Dendritic cell treated with granulocyte-macrophage colony-stimulating factor and Interleukin-4, amounts not matched to agents 40 ng/mL and 50 ng/mL, for 4 days (primary cell): ENCODE results near the gene ARHGEF12.

ENCODE experiments used
- H3K27ac Mint-ChIP-seq: one replicate; pipeline ENCODE4 v1.8.0; 2022; ENCODE audit warnings: mild to moderate bottlenecking, mixed read lengths
- H3K27me3 Mint-ChIP-seq: one replicate; pipeline ENCODE4 v1.8.0; 2022; ENCODE audit warnings: mild to moderate bottlenecking, mixed read lengths
- H3K36me3 Mint-ChIP-seq: one replicate; pipeline ENCODE4 v1.8.0; 2022; ENCODE audit warnings: low read depth, mixed read lengths
- H3K4me1 Mint-ChIP-seq: one replicate; pipeline ENCODE4 v1.8.0; 2022; ENCODE audit warnings: low read depth, mixed read lengths
- H3K4me3 Mint-ChIP-seq: one replicate; pipeline ENCODE4 v1.8.0; 2022; ENCODE audit warnings: mild to moderate bottlenecking, moderate library complexity, mixed read lengths
- H3K9me3 Mint-ChIP-seq: one replicate; pipeline ENCODE4 v1.8.0; 2022; ENCODE audit warnings: mixed read lengths
- intact Hi-C: fragments of 100-400 bp; cut with micrococcal nuclease; formaldehyde crosslinking; loops from one replicate; pipeline ENCODE4 v1.15.0; 2022

Gene ARHGEF12, protein sequence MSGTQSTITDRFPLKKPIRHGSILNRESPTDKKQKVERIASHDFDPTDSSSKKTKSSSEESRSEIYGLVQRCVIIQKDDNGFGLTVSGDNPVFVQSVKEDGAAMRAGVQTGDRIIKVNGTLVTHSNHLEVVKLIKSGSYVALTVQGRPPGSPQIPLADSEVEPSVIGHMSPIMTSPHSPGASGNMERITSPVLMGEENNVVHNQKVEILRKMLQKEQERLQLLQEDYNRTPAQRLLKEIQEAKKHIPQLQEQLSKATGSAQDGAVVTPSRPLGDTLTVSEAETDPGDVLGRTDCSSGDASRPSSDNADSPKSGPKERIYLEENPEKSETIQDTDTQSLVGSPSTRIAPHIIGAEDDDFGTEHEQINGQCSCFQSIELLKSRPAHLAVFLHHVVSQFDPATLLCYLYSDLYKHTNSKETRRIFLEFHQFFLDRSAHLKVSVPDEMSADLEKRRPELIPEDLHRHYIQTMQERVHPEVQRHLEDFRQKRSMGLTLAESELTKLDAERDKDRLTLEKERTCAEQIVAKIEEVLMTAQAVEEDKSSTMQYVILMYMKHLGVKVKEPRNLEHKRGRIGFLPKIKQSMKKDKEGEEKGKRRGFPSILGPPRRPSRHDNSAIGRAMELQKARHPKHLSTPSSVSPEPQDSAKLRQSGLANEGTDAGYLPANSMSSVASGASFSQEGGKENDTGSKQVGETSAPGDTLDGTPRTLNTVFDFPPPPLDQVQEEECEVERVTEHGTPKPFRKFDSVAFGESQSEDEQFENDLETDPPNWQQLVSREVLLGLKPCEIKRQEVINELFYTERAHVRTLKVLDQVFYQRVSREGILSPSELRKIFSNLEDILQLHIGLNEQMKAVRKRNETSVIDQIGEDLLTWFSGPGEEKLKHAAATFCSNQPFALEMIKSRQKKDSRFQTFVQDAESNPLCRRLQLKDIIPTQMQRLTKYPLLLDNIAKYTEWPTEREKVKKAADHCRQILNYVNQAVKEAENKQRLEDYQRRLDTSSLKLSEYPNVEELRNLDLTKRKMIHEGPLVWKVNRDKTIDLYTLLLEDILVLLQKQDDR (N-terminal part only)

DNA sequence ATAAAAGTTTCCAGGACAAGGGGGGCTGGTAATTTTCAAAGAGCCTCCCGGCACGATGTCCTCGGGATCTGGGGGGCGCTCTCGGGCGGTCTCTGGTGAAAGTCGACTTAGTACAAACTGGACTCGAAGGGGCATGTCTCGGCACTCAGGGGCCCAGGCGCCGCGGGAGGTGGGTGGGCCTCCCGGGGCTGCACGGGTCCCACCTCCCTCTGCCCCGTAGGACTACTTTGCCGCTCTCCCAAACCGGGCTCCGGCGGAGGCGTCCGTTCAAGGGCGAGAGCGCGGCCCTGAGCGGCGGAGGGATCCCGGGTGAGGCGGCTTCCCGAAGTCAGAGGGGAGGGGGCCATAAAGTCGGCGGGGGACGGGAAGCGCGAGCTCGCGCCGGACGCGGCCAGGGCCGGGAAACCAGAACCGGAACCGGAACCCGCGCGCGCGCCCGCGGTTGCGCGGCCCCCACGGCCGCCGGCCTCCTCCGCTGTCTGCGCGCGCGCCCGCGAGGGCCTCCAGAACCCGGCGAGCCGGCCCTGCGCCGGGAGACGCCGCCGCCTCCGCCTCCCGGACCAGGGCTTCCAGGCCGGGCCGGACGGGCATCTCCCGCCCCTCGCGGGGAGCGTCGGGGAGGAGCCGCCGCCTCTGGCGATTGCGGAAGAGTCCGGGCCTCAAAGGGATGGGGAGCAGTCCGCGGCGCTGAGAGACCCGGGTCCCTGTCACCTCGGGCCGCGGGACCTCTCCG is at the start of gene ARHGEF12:
ARHGEF12 (plus strand) TSS at position 506 of the 733 bp plus-strand sequence. CDS start 831 bp downstream, outside the sequence.
- Mint-ChIP-seq H3K4me1 (peaks cover 21% of the 10 kb centered on the region), H3K9me3 (no peaks in the 10 kb centered on the region), H3K27me3 (peaks cover 75% of the 10 kb centered on the region), H3K27ac (peak within 1 kb of the TSS; percentile 67), H3K4me3 (peak within 1 kb of the TSS; percentile 86), H3K36me3 (no peaks in the 10 kb centered on the region)
- intact Hi-C loops, result loop anchor here (2.0 kb wide), 1 partner anchor 349 kb away; no protein-coding TSS in a partner anchor

DNA sequence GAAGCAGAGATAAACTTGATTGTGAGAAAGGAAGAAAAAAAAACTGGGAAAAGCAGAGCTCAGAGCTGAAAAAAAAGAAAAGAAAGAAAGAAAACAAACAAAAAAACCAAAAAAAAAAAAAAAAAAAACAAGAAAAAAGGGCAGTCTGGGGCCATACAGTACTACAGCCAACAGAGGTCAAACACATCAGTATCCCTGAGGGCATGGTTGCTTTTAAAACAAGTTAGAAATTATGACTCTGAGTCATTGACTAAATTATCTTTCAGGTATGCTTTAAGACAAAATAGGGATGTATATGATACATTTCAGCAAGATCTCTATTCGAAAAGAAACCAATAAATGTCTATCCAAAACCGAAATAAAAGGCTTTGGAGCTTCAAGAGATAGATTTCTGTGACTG is 48.2 kb upstream of the ARHGEF12 start:
- H3K27ac Mint-ChIP-seq, result no peak overlapping the region
- intact Hi-C loops, result no loop called here
- no peaks in the 10 kb centered on the region for H3K9me3 Mint-ChIP-seq
- H3K36me3 Mint-ChIP-seq, result no peaks in the 10 kb centered on the region
- no peak overlapping the region for H3K4me3 Mint-ChIP-seq
- H3K27me3 Mint-ChIP-seq, result peaks cover 33% of the 10 kb centered on the region
- H3K4me1 Mint-ChIP-seq, result peaks cover 13% of the 10 kb centered on the region

DNA sequence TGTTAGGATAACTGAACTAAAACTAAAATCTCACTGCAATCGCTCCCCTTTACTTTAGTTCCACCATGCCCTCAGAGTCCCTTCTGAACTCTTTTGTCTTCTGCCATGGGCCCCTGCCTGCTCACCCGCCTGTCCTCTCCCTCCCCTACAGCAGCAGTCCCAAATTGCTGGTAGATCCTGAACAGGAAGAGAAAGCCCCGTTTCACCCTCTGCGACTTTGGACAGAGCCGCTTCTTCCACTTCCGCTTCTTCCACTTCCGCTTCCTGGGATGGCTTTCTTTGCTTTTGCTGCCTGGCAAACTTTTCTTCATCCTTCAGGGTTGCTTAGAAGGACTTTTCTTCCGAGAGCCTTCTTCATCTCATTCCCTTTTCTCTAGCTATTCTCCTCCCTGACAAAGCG is 46.8 kb upstream of the ARHGEF12 start:
- Mint-ChIP-seq H3K27ac (no peak overlapping the region), H3K4me1 (peaks cover 20% of the 10 kb centered on the region), H3K27me3 (peaks cover 40% of the 10 kb centered on the region), H3K4me3 (no peak overlapping the region), H3K9me3 (no peaks in the 10 kb centered on the region), H3K36me3 (no peaks in the 10 kb centered on the region)
- intact Hi-C loops, result no loop called here

DNA sequence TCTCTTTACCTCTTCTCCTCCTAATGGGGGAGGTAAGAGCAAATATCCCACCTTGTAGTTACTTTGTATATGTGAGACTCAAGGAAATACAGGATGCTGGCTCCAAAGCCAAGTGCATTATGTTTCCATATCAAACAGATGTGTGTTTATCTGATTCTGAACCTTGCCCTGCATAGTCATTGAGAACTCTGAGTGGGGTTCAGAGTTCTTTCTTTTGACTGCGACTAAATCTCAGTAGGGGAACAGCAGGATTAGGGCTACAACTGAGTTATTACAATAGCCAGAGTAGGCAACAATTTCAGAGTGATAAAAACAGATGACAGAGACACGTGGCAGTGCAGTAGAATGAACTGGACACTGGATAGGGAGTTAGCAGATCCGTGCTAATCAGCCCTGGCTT is 45.3 kb upstream of the ARHGEF12 start:
- Mint-ChIP-seq H3K27ac (no peak overlapping the region), H3K4me1 (peaks cover 20% of the 10 kb centered on the region), H3K4me3 (no peak overlapping the region), H3K27me3 (peaks cover 43% of the 10 kb centered on the region), H3K36me3 (no peaks in the 10 kb centered on the region), H3K9me3 (no peaks in the 10 kb centered on the region)
- intact Hi-C loops, result no loop called here

DNA sequence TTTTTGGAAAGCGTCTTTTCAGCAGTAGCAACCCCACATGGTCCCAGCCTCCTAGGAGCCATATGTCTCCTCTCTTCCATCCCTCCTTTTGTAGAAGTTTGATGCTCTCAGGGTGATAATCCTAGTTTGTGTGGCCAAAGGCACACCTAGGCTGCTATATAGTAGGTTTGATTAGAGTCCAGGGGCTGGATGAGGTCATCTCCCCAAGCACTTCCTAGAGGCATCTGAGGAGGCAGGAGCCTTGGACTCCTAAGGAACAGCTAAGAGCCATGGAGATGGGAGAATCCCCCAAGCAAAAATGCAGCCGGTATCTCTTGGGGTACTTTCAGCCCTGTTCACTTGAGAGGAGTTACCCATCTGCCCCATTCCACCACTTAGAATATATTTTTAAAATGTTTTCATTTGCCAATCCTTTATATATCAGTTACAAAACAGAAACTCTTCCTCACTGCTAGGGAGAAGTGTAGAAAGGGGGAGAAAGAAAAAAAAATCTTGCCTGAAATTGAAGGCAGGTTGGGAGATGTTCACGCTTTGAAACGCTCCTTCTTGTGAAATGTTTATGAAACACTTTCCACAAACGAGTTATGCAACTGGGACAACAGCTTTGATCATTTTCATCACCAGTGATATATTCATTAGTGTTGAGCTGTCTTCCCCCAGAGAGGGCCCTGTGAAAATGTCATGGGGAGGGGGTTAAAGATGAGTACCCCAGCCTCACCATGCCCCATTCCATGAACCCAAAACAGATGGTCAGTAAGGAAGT is 43.0 kb upstream of the ARHGEF12 start:
- H3K27ac Mint-ChIP-seq, result no peak overlapping the region
- peaks cover 54% of the 10 kb centered on the region for H3K27me3 Mint-ChIP-seq
- intact Hi-C loops, result no loop called here
- peaks cover 20% of the 10 kb centered on the region for H3K4me1 Mint-ChIP-seq
- no peak overlapping the region for H3K4me3 Mint-ChIP-seq
- no peaks in the 10 kb centered on the region for H3K36me3 Mint-ChIP-seq
- no peaks in the 10 kb centered on the region for H3K9me3 Mint-ChIP-seq

DNA sequence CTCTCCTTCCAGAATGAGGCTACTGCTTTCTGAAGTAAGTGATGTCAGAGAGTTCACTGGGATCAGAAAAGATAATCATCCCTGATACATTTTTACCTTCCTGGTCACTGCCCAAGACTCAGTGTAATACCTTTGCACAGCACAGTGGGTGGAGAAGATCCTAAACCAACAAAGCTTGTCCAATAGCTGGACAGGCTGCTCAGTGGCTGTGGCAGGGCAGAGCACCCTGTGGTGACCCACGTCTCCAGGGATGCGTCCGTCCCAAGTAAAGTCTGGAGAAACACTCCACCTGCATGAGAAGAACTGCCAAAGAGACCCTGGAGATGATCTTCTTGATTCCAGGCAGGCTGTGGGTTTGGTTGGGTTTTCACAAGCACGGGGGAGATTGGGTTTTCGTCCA is 42.1 kb upstream of the ARHGEF12 start:
- intact Hi-C loops, result no loop called here
- Mint-ChIP-seq H3K36me3 (no peaks in the 10 kb centered on the region), H3K27ac (no peak overlapping the region), H3K4me3 (no peak overlapping the region), H3K27me3 (peaks cover 57% of the 10 kb centered on the region), H3K4me1 (peaks cover 20% of the 10 kb centered on the region), H3K9me3 (no peaks in the 10 kb centered on the region)

DNA sequence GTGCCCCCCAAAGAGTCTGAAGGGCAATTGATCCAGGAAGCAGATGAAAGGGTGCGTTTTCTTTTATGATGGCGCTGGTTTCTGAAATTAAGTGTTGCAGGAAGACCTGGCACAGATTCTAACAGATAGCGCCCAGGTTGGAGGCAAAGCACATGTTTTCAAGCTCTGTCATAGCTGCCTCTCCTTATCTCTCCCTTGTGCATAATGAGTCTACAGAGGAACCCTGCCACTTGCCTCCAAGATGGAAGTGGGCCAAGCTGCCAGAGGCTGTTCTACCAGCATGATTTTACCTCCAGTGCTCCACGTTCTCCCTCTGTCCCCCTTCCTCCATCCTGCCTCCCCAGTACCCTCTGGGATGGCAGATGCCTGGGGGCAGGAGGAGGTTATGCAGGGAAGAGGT is 41.1 kb upstream of the ARHGEF12 start:
- intact Hi-C loops, result no loop called here
- Mint-ChIP-seq H3K4me1 (peaks cover 13% of the 10 kb centered on the region), H3K4me3 (no peak overlapping the region), H3K9me3 (no peaks in the 10 kb centered on the region), H3K27me3 (peaks cover 52% of the 10 kb centered on the region), H3K36me3 (no peaks in the 10 kb centered on the region), H3K27ac (no peak overlapping the region)

DNA sequence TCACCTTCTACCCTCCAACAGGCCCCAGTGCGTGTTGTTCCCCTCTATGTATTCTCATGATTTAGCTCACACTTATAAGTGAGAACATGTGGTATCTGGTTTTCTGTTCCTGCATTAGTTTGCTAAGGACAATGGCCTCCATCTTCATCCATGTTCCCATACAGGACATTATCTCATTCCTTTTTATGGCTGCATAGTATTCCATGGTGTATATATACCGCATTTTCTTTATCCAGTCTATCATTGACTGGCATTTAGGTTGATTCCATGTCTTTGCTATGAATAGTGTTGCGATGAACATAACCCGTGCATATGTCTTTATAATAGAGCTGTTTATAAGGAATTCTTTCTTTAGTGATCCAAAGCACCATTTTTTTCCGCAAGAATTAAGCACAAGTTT is 39.7 kb upstream of the ARHGEF12 start:
- H3K27ac Mint-ChIP-seq, result no peak overlapping the region
- H3K9me3 Mint-ChIP-seq, result no peaks in the 10 kb centered on the region
- no peaks in the 10 kb centered on the region for H3K36me3 Mint-ChIP-seq
- peaks cover 54% of the 10 kb centered on the region for H3K27me3 Mint-ChIP-seq
- H3K4me3 Mint-ChIP-seq, result no peak overlapping the region
- peaks cover 13% of the 10 kb centered on the region for H3K4me1 Mint-ChIP-seq
- intact Hi-C loops, result no loop called here

DNA sequence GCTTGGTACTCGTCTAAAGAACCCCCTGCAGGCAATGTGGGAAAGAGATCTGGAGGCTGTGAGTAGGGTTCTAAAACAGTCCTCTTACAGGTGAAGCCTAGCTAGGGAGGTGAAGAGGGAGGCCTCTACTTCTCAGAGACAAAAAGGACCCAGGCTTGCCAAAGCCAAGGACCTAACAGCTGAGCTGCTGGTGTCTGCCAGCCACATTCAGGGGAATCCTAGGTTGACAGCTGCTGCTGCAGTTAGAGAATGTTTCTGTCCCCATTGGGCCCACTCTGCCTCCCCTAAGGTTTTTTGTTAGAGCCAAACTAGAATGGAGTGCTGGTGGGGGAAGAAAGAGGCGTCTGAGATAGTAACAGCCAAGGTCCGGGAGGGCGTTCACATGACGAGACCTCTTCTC is 37.8 kb upstream of the ARHGEF12 start:
- peaks cover 54% of the 10 kb centered on the region for H3K27me3 Mint-ChIP-seq
- H3K36me3 Mint-ChIP-seq, result no peaks in the 10 kb centered on the region
- no peak overlapping the region for H3K27ac Mint-ChIP-seq
- H3K4me1 Mint-ChIP-seq, result peaks cover 3% of the 10 kb centered on the region
- H3K4me3 Mint-ChIP-seq, result no peak overlapping the region
- intact Hi-C loops, result no loop called here
- H3K9me3 Mint-ChIP-seq, result no peaks in the 10 kb centered on the region

DNA sequence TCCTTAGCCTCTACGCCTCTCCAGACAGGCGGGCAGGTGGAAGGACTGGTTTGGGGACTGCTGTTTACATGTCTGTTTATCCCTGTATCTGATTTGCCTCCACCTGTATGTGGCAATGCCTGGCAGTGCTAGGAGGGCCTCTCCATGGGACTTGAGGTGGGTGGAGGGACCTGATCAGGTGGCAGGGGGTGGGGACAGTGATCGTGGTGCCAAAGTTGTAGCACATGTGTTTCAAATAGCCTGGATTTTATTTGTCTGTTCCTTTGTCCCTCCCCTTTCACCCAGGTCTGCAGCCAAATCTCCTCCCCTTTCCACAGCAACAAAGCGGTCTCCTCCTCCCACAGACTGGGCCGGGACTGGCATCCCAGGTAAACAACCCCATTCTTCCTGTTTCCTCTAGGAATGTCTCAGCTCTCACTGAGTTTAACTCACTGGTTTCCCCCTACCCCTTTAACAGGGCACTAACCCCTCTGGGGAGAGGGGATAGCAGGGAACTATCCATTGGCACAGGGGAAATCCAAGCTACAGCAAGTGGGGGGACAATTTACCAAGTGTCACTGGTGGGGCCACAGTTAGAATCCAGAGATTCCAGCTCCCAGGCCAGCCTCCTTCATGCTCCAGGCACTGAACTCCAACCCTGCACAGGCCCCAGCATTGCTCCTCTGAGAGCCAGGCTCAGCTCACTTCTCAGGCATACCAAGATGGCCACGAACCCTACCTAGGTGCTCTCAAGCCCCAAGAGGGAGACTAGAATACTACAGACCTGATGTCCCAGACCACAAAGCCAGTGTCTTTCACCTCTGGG is 34.0 kb upstream of the ARHGEF12 start:
- peaks cover 10% of the 10 kb centered on the region for H3K4me1 Mint-ChIP-seq
- peaks cover 65% of the 10 kb centered on the region for H3K27me3 Mint-ChIP-seq
- H3K36me3 Mint-ChIP-seq, result no peaks in the 10 kb centered on the region
- no peak overlapping the region for H3K27ac Mint-ChIP-seq
- no peak overlapping the region for H3K4me3 Mint-ChIP-seq
- no peaks in the 10 kb centered on the region for H3K9me3 Mint-ChIP-seq
- intact Hi-C loops, result no loop called here

DNA sequence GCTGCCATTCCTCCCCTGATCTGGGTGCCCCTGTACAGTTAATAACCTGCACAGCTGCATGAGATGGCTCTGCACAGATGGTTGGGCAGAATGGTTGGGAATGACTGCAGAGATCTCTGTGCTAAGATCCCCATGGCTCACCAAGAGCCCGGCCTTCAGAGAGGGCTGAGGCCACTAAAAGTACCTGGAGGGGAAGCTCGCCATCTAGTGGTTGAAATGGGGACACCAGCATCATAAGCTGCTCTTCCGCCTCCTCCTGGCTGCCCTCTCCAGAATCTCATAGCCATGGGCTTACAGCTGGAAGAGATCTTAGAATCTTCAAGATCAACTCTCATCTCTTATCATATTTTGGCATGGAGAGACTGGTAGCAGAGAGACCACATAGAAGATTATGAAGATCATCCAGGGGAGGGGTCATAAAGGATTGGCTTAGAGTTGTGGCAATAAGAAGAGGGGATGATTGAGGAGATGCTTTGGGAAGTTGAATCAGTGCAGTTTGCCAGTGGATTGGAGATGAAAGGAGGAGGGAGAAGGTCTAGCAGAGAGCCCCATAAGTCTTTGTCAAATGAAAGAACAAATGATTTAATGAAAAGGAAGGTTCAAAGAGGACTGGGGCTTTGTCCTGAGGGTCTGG is 33.1 kb upstream of the ARHGEF12 start:
- intact Hi-C loops, result loop anchor here (1.0 kb wide), 1 partner anchor 131 kb away; no protein-coding TSS in a partner anchor
- no peaks in the 10 kb centered on the region for H3K36me3 Mint-ChIP-seq
- no peak overlapping the region for H3K27ac Mint-ChIP-seq
- H3K9me3 Mint-ChIP-seq, result no peaks in the 10 kb centered on the region
- peaks cover 10% of the 10 kb centered on the region for H3K4me1 Mint-ChIP-seq
- no peak overlapping the region for H3K4me3 Mint-ChIP-seq
- peaks cover 62% of the 10 kb centered on the region for H3K27me3 Mint-ChIP-seq

DNA sequence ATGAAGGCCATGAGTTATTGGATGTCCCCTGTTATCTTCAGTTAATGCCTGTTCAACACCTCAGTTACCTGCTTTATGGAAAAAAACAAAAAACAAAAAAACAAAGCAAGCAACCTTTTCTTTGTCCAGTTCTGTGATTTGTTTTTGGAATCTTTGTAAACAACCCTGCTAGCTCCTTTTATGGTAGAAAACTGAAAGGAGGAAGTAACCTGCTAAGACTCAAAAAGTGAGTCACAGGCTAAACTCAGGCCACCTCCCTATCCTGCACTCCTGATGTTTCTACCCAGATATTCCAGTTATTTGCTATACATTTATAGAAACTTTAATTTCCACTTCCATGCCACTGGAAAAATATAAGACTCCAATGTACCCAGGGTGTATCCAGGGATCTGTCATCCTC is 31.7 kb upstream of the ARHGEF12 start:
- no peak overlapping the region for H3K4me3 Mint-ChIP-seq
- no peak overlapping the region for H3K27ac Mint-ChIP-seq
- H3K4me1 Mint-ChIP-seq, result peaks cover 10% of the 10 kb centered on the region
- intact Hi-C loops, result no loop called here
- peaks cover 58% of the 10 kb centered on the region for H3K27me3 Mint-ChIP-seq
- H3K36me3 Mint-ChIP-seq, result no peaks in the 10 kb centered on the region
- H3K9me3 Mint-ChIP-seq, result no peaks in the 10 kb centered on the region
